HepG2 (cell line): ENCODE data around the gene MYLK. TPM values are rescaled to one million over a fixed set of nuclear protein-coding genes. Genes with fewer than 3 reads are reported as not detected.

Experiments
- ADNP ChIP-seq: sonication (generic); formaldehyde crosslinking; IDR thresholded peaks from 2 replicates; pipeline ENCODE4 v1.4.0; 2020; ENCODE audit warnings: missing genetic modification reagents
- CENPBD1 ChIP-seq: sonication (generic); formaldehyde crosslinking; IDR thresholded peaks from 2 replicates; pipeline ENCODE4 v1.8.0; 2022; ENCODE audit warnings: missing genetic modification reagents, low read depth, mild to moderate bottlenecking, borderline replicate concordance
- ETV5 ChIP-seq: IDR thresholded peaks from 2 replicates; pipeline ENCODE4 v1.6.1; 2018; ENCODE audit warnings: missing biosample characterization, missing genetic modification reagents, inconsistent platforms, borderline replicate concordance
- MTF1 ChIP-seq: sonication (generic); formaldehyde crosslinking; IDR thresholded peaks from 2 replicates; pipeline ENCODE4 v1.5.0; 2020; ENCODE audit warnings: missing genetic modification reagents
- PAXIP1 ChIP-seq: sonication (generic); formaldehyde crosslinking; conservative IDR thresholded peaks from 2 replicates; pipeline ENCODE4 v1.4.0; 2020; ENCODE audit warnings: mild to moderate bottlenecking, missing genetic modification reagents, moderate library complexity
- SALL2 ChIP-seq: sonication (generic); formaldehyde crosslinking; IDR thresholded peaks from 2 replicates; pipeline ENCODE4 v1.8.1; 2023; ENCODE audit warnings: mild to moderate bottlenecking, missing genetic modification reagents, inconsistent platforms
- SAP130 ChIP-seq: IDR thresholded peaks from 2 replicates; pipeline ENCODE4 v1.6.1; 2016; ENCODE audit warnings: low read depth
- SATB2 ChIP-seq: sonication (generic); formaldehyde crosslinking; IDR thresholded peaks from 2 replicates; pipeline ENCODE4 v1.5.0; 2020; ENCODE audit warnings: missing genetic modification reagents
- SNAPC4 ChIP-seq: sonication (generic); formaldehyde crosslinking; IDR thresholded peaks from 2 replicates; pipeline ENCODE4 v1.4.0; 2020; ENCODE audit warnings: mild to moderate bottlenecking, missing genetic modification reagents
- THAP11 ChIP-seq: IDR thresholded peaks from 2 replicates; pipeline ENCODE4 v1.6.1; 2016; ENCODE audit warnings: missing biosample characterization, missing genetic modification reagents
- ZNF230 ChIP-seq: sonication (generic); formaldehyde crosslinking; IDR thresholded peaks from 2 replicates; pipeline ENCODE4 v1.4.0; 2020; ENCODE audit warnings: mild to moderate bottlenecking, missing genetic modification reagents
- ZNF253 ChIP-seq: sonication (generic); formaldehyde crosslinking; IDR thresholded peaks from 2 replicates; pipeline ENCODE4 v1.8.0; 2022; ENCODE audit warnings: mild to moderate bottlenecking, missing genetic modification reagents, borderline replicate concordance
- ZNF451 ChIP-seq: sonication (generic); formaldehyde crosslinking; IDR thresholded peaks from 2 replicates; pipeline ENCODE4 v1.5.0; 2020; ENCODE audit warnings: mild to moderate bottlenecking, missing genetic modification reagents
- ZNF646 ChIP-seq: sonication (generic); formaldehyde crosslinking; IDR thresholded peaks from 2 replicates; pipeline ENCODE4 v1.9.0; 2021; ENCODE audit warnings: mild to moderate bottlenecking, missing genetic modification reagents
- ZSCAN22 ChIP-seq: sonication (generic); formaldehyde crosslinking; IDR thresholded peaks from 2 replicates; pipeline ENCODE4 v1.4.0; 2020; ENCODE audit warnings: mild to moderate bottlenecking, missing genetic modification reagents
- polyA plus RNA-seq, 8 experiments: library from polyadenylated mRNA; depleted of rRNA in 3 of 8; stranded (reverse) in 7 of 8; unstranded in 1 of 8; fragments of >200 nt; fragmentation: Illumina TruSeq in 4 of 8; extraction: Trizol in 4 of 8; gene quantifications; 2 replicates each; pipeline versions ENCODE4 v1.2.1 to v1.2.3, GENCODE V29; 2011 to 2016; ENCODE audit warnings: low read depth in 4 of 8, missing spikeins in 1 of 8, mixed read lengths in 1 of 8; ENCODE audit not compliant: insufficient read depth in 1 of 8
- total RNA-seq, 5 experiments: library from RNA; depleted of rRNA; stranded (reverse); fragments of >200 nt; fragmentation: Illumina TruSeq; extraction: Trizol; gene quantifications; 2 replicates each; pipeline ENCODE4 v1.2.3, GENCODE V29; 2016; ENCODE audit warnings: low read depth in 1 of 5

The MYLK gene
- total and polyA plus RNA-seq, 2 of the 13 experiments (the other 11 are each of a cell fraction or from before 2014, with no cell fraction given): 10.6 to 34.9 TPM

- TF ChIP-seq ZNF646 (CRISPR knock-in tag): no peak
- no peak for TF ChIP-seq ZNF253
- peak; percentile 63 for TF ChIP-seq PAXIP1 (CRISPR knock-in tag)
- no peak for TF ChIP-seq SATB2
- no peak for TF ChIP-seq ADNP (CRISPR knock-in tag)
- TF ChIP-seq SALL2 (CRISPR knock-in tag): no peak
- peak; percentile 42; the same call in 1 of the 2 replicates for TF ChIP-seq THAP11 (CRISPR knock-in tag)
- no peak for TF ChIP-seq SNAPC4 (CRISPR knock-in tag)
- no peak for TF ChIP-seq MTF1
- TF ChIP-seq SAP130: peak; percentile 71
- TF ChIP-seq ZNF230 (CRISPR knock-in tag): no peak
- TF ChIP-seq ZNF451 (CRISPR knock-in tag): 0 out of 2 replicates have a peak, but pooled peaks have one; percentile 29
- TF ChIP-seq ETV5 (CRISPR knock-in tag): peak; percentile 85
- no peak for TF ChIP-seq ZSCAN22 (CRISPR knock-in tag)
- no peak for TF ChIP-seq CENPBD1 (CRISPR knock-in tag)
Observed at GRCh38 chr3:123653221-123653682, 230.9 kb downstream of the MYLK start (continued).
